HEK293 (cell line): ENCODE data around the gene ZNF555.
"Not testable (repeated sequence)": the region's sequence is repeated elsewhere in the genome, so short reads cannot be mapped to it uniquely, and the experiment has no call there.

Experiments
- CTCF ChIA-PET: fragments of 350-600 bp; formaldehyde crosslinking; extraction: SDS; loops from one replicate; lab custom pipeline; 2021; ENCODE audit warnings: antibody characterized with exemption; lab: Yijun Ruan, JAX
- POLR2A ChIA-PET: fragments of 300-600 bp; formaldehyde crosslinking; extraction: SDS; loops from one replicate; lab custom pipeline; 2020; ENCODE audit warnings: antibody characterized with exemption, inconsistent platforms; lab: Yijun Ruan, JAX
- H3K27ac ChIP-seq: fragments of 200-500 bp; sonication (Bioruptor generic); 2 replicates; pipeline ENCODE4 v1.5.1; 2014; ENCODE audit warnings: low read depth, low read length, control low read depth, inconsistent platforms; ENCODE audit errors: extremely low read depth
- H3K36me3 ChIP-seq, 2 experiments: fragments of 200-500 bp in 1 of 2; sonication (Bioruptor generic) in 1 of 2; 1 replicate in 1 of 2; 2 replicates in 1 of 2; pipeline ENCODE4 v1.5.1; 2014 to 2017; ENCODE audit warnings: inconsistent platforms in 2 of 2, low read length in 2 of 2; ENCODE audit not compliant: control insufficient read depth in 2 of 2, insufficient read depth in 1 of 2
- H3K4me1 ChIP-seq: fragments of 200-500 bp; sonication (Bioruptor generic); 2 replicates; pipeline ENCODE4 v1.5.1; 2014; ENCODE audit warnings: mild to moderate bottlenecking, low read length, inconsistent platforms; ENCODE audit not compliant: control insufficient read depth, insufficient read depth
- H3K4me3 ChIP-seq: 2 replicates; pipeline ENCODE4 v1.5.1; 2011; ENCODE audit warnings: low read depth, mild to moderate bottlenecking, control low read depth, low read length, moderate library complexity
- H3K9me3 ChIP-seq: fragments of 200-500 bp; sonication (Bioruptor generic); 2 replicates; pipeline ENCODE4 v1.5.1; 2014; ENCODE audit warnings: low read depth, low read length, inconsistent platforms; ENCODE audit not compliant: control insufficient read depth, insufficient read depth
- GLI4 ChIP-seq: fragments of 450-650 bp; formaldehyde crosslinking; IDR thresholded peaks from 2 replicates; pipeline ENCODE4 v1.5.1; 2016; ENCODE audit warnings: missing biosample characterization, missing genetic modification characterization
- OSR2 ChIP-seq: fragments of 450-650 bp; formaldehyde crosslinking; IDR thresholded peaks from 2 replicates; pipeline ENCODE4 v1.5.1; 2016; ENCODE audit warnings: missing biosample characterization, missing genetic modification characterization
- SALL2 ChIP-seq: fragments of 450-650 bp; formaldehyde crosslinking; IDR thresholded peaks from 2 replicates; pipeline ENCODE4 v1.5.0; 2017; ENCODE audit warnings: missing biosample characterization, mild to moderate bottlenecking, missing genetic modification characterization, borderline replicate concordance
- SCRT2 ChIP-seq: fragments of 450-650 bp; formaldehyde crosslinking; IDR thresholded peaks from 2 replicates; pipeline ENCODE4 v1.5.1; 2016; ENCODE audit warnings: missing biosample characterization, missing genetic modification characterization
- SETDB1 ChIP-seq: IDR thresholded peaks from one replicate; pipeline ENCODE4 v1.6.1; 2017; ENCODE audit warnings: mild to moderate bottlenecking, low read length, moderate library complexity, mixed read lengths; ENCODE audit not compliant: insufficient read length
- ZNF112 ChIP-seq: fragments of 450-650 bp; formaldehyde crosslinking; IDR thresholded peaks from 2 replicates; pipeline ENCODE4 v1.5.0; 2017; ENCODE audit warnings: missing biosample characterization, missing genetic modification characterization
- ZNF146 ChIP-seq: fragments of 450-650 bp; formaldehyde crosslinking; IDR thresholded peaks from 2 replicates; pipeline ENCODE4 v1.5.1; 2016; ENCODE audit warnings: missing biosample characterization, missing genetic modification characterization
- ZNF214 ChIP-seq: fragments of 450-650 bp; formaldehyde crosslinking; IDR thresholded peaks from 2 replicates; pipeline ENCODE4 v1.5.1; 2017; ENCODE audit warnings: missing biosample characterization, mild to moderate bottlenecking, missing genetic modification characterization, borderline replicate concordance
- ZNF239 ChIP-seq: fragments of 450-650 bp; formaldehyde crosslinking; IDR thresholded peaks from 2 replicates; pipeline ENCODE4 v1.5.1; 2016; ENCODE audit warnings: missing biosample characterization, missing genetic modification characterization
- ZNF248 ChIP-seq: fragments of 450-650 bp; formaldehyde crosslinking; IDR thresholded peaks from 2 replicates; pipeline ENCODE4 v1.5.1; 2017; ENCODE audit warnings: missing biosample characterization, missing genetic modification characterization
- ZNF292 ChIP-seq: fragments of 450-650 bp; formaldehyde crosslinking; IDR thresholded peaks from 2 replicates; pipeline ENCODE4 v1.5.1; 2016; ENCODE audit warnings: low read depth, missing biosample characterization, missing genetic modification characterization, borderline replicate concordance
- ZNF350 ChIP-seq: fragments of 450-650 bp; formaldehyde crosslinking; IDR thresholded peaks from 2 replicates; pipeline ENCODE4 v1.5.0; 2017; ENCODE audit warnings: missing biosample characterization, mild to moderate bottlenecking, missing genetic modification characterization
- ZNF501 ChIP-seq: fragments of 450-650 bp; formaldehyde crosslinking; IDR thresholded peaks from 2 replicates; pipeline ENCODE4 v1.5.1; 2016; ENCODE audit warnings: missing biosample characterization, missing genetic modification characterization
- ZNF510 ChIP-seq: fragments of 450-650 bp; formaldehyde crosslinking; IDR thresholded peaks from 2 replicates; pipeline ENCODE4 v1.5.1; 2018; ENCODE audit warnings: mild to moderate bottlenecking, missing genetic modification characterization, missing biosample characterization; ENCODE audit not compliant: insufficient replicate concordance
- ZNF514 ChIP-seq: fragments of 450-650 bp; formaldehyde crosslinking; IDR thresholded peaks from 2 replicates; pipeline ENCODE4 v1.5.1; 2016; ENCODE audit warnings: missing biosample characterization, missing genetic modification characterization
- ZNF558 ChIP-seq: fragments of 450-650 bp; formaldehyde crosslinking; IDR thresholded peaks from 2 replicates; pipeline ENCODE4 v1.5.1; 2016; ENCODE audit warnings: missing biosample characterization, missing genetic modification characterization
- ZNF571 ChIP-seq: fragments of 450-650 bp; formaldehyde crosslinking; IDR thresholded peaks from 2 replicates; pipeline ENCODE4 v1.5.0; 2017; ENCODE audit warnings: missing biosample characterization, missing genetic modification characterization
- ZNF624 ChIP-seq: fragments of 450-650 bp; formaldehyde crosslinking; IDR thresholded peaks from 2 replicates; pipeline ENCODE4 v1.5.1; 2017; ENCODE audit warnings: missing biosample characterization, missing genetic modification characterization
- ZNF626 ChIP-seq: fragments of 450-650 bp; sonication (Bioruptor Pico); formaldehyde crosslinking; IDR thresholded peaks from 2 replicates; pipeline ENCODE4 v1.5.1; 2018; ENCODE audit warnings: missing biosample characterization, missing genetic modification characterization, inconsistent platforms
- ZNF654 ChIP-seq: fragments of 450-650 bp; formaldehyde crosslinking; IDR thresholded peaks from 2 replicates; pipeline ENCODE4 v1.5.1; 2016; ENCODE audit warnings: low read depth, missing biosample characterization, missing genetic modification characterization
- TF ChIP-seq, protein P1 (sequence below): fragments of 450-650 bp; formaldehyde crosslinking; IDR thresholded peaks from 2 replicates; pipeline ENCODE4 v1.5.1; 2016; ENCODE audit warnings: missing biosample characterization, missing genetic modification characterization
- TF ChIP-seq, protein P2 (sequence below): fragments of 450-650 bp; formaldehyde crosslinking; conservative IDR thresholded peaks from 2 replicates; pipeline ENCODE4 v1.5.1; 2016; ENCODE audit warnings: low read depth, missing biosample characterization, missing genetic modification characterization

ZNF555 gene

DNA sequence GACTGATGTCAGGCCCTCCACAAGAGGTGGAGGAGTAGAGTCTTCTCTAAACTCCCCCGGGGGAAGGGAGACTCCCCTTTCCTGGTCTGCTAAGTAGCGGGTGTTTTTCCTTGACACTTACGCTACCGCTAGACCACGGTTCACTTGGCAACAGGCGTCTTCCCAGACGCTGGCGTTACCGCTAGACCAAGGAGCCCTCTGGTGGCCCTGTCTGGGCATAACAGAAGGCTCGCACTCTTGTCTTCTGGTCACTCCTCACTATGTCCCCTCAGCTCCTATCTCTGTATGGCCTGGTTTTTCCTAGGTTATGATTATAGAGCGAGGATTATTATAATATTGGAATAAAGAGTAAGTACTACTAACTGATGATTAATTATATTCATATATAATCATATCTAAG, 30.9 kb downstream of the ZNF555 start:
- ChIA-PET POLR2A (interaction anchor here (0.6 kb wide), 1 partner anchor 18 kb away, joined by 3 read pairs; no protein-coding TSS in a partner anchor), CTCF (interaction anchor here (1.8 to 2.0 kb wide), 2 partner anchors 15 to 224 kb away, joined by 5 read pairs; no protein-coding TSS in a partner anchor)
- TF ChIP-seq SCRT2 (tag by site-specific recombination) (peak; percentile 77), ZNF654 (tag by site-specific recombination) (peak; percentile 53)

DNA sequence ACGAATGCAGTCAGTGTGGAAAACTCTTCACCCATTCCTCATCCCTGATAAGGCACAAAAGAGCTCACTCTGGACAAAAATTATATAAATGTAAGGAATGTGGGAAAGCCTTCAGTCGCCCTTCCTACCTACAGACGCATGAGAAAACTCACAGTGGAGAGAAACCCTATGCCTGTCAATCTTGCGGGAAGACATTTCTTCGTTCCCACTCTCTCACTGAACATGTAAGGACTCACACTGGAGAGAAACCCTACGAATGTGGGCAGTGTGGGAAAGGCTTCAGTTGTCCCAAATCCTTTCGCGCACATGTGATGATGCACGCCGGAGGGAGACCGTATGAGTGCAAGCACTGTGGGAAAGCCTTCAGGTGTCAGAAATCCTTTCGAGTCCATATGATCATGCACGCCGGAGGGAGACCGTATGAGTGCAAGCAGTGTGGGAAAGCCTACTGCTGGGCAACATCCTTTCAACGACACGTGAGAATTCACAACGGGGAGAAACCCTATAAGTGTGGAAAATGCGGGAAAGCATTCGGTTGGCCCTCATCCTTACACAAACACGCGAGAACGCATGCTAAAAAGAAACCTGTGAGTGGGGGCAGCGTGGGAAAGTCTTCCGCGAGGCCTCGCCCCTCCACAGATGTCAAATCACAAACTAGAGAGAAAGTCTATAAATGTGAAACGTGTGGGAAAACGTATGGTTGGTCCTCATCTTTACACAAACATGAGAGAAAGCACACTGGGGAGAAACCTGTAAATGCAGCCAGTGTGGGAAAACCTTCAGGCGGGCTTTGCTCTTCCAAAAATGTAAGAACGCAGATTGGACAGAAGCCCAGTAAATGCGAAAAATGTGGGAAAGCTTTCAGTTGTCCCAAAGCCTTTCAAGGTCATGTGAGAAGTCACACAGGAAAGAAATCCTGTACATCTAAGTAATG, 36.4 kb downstream of the ZNF555 start:
- Histone ChIP-seq H3K4me3 (no peak overlapping the region), H3K9me3 (no peaks in the 10 kb centered on the region), H3K27ac (no peak overlapping the region), H3K36me3 (no peaks in the 10 kb centered on the region), H3K4me1 (no peaks in the 10 kb centered on the region)
- CTCF ChIA-PET = interaction anchor here (0.7 kb wide), 1 partner anchor 106 kb away, joined by 3 read pairs; no protein-coding TSS in a partner anchor
- no peak for TF ChIP-seq ZNF558 (tag by site-specific recombination)
- peak; percentile 99 for TF ChIP-seq SETDB1
- TF ChIP-seq ZNF510 = no peak
- no peak for TF ChIP-seq SALL2 (tag by site-specific recombination)
- no peak for TF ChIP-seq ZNF214 (tag by site-specific recombination)
- TF ChIP-seq, protein P1, sequence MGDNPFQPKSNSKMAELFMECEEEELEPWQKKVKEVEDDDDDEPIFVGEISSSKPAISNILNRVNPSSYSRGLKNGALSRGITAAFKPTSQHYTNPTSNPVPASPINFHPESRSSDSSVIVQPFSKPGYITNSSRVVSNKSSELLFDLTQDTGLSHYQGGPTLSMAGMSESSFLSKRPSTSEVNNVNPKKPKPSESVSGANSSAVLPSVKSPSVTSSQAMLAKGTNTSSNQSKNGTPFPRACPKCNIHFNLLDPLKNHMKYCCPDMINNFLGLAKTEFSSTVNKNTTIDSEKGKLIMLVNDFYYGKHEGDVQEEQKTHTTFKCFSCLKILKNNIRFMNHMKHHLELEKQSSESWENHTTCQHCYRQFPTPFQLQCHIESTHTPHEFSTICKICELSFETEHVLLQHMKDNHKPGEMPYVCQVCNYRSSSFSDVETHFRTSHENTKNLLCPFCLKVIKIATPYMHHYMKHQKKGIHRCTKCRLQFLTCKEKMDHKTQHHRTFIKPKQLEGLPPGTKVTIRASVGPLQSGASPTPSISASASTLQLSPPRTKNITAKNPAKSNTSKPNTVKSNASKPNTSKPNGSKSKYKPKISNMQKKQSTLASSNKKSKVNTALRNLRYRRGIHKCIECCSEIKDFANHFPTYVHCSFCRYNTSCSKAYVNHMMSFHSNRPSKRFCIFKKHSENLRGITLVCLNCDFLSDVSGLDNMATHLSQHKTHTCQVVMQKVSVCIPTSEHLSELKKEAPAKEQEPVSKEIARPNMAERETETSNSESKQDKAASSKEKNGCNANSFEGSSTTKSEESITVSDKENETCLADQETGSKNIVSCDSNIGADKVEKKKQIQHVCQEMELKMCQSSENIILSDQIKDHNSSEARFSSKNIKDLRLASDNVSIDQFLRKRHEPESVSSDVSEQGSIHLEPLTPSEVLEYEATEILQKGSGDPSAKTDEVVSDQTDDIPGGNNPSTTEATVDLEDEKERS (tag by site-specific recombination) = peak; percentile 84
- TF ChIP-seq ZNF239 (tag by site-specific recombination) = no peak
- TF ChIP-seq, all 188 proteins: peak for 2
- POLR2A ChIA-PET = no interaction called here

More for the DNA sequence above, 30.9 kb downstream of the ZNF555 start:
- not testable (repeated sequence) for H3K4me1 ChIP-seq, H3K36me3 ChIP-seq, H3K27ac ChIP-seq, H3K9me3 ChIP-seq, H3K4me3 ChIP-seq

DNA sequence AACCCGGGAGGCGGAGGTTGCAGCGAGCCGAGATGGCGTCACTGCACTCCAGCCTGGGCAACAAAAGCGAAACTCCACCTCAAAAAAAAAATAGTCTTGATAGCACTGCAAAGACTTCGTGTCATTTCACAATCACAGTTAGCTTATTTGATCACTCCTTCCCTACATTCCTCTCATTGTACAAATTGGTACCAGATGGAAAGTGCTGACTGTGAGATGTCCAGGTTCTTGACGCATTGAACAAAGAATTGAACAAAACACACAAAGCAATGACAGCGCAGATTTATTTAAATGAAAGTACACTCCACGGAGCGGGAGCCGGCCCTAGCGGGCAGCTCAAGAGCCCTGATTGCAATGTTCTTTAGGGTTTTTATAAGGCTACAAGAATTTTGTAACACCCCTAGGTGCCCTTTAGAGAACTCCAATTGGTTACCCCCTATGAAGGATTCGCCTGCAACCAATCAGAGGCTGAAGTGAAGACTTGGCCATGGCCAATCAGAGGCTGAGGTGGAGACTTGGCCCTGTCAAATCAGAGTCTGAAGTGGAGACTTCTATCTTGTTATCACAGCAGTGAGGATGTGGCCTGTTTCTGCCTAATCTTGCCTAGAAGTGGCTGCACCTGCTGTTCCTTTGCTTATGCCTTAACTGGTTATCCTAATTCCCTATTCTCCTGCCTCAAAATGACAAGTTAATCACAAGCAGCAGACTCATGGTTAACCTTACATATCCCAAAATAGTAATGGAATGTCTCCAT, 42.6 kb downstream of the ZNF555 start:
- Histone ChIP-seq H3K4me1 (no peaks in the 10 kb centered on the region), H3K4me3 (no peak overlapping the region), H3K9me3 (no peaks in the 10 kb centered on the region), H3K27ac (no peak overlapping the region), H3K36me3 (no peaks in the 10 kb centered on the region)
- ChIA-PET CTCF (interaction anchor here (0.6 kb wide), 1 partner anchor 42 kb away, joined by 3 read pairs; no protein-coding TSS in a partner anchor), POLR2A (no interaction called here)
- TF ChIP-seq, protein P2, sequence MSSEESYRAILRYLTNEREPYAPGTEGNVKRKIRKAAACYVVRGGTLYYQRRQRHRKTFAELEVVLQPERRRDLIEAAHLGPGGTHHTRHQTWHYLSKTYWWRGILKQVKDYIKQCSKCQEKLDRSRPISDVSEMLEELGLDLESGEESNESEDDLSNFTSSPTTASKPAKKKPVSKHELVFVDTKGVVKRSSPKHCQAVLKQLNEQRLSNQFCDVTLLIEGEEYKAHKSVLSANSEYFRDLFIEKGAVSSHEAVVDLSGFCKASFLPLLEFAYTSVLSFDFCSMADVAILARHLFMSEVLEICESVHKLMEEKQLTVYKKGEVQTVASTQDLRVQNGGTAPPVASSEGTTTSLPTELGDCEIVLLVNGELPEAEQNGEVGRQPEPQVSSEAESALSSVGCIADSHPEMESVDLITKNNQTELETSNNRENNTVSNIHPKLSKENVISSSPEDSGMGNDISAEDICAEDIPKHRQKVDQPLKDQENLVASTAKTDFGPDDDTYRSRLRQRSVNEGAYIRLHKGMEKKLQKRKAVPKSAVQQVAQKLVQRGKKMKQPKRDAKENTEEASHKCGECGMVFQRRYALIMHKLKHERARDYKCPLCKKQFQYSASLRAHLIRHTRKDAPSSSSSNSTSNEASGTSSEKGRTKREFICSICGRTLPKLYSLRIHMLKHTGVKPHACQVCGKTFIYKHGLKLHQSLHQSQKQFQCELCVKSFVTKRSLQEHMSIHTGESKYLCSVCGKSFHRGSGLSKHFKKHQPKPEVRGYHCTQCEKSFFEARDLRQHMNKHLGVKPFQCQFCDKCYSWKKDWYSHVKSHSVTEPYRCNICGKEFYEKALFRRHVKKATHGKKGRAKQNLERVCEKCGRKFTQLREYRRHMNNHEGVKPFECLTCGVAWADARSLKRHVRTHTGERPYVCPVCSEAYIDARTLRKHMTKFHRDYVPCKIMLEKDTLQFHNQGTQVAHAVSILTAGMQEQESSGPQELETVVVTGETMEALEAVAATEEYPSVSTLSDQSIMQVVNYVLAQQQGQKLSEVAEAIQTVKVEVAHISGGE = no peak
- TF ChIP-seq ZNF571 (no peak), ZNF510 (no peak), OSR2 (tag by site-specific recombination) (no peak), ZNF112 (tag by site-specific recombination) (no peak), ZNF514 (tag by site-specific recombination) (no peak), ZNF626 (tag by site-specific recombination) (no peak), ZNF624 (no peak), ZNF292 (tag by site-specific recombination) (no peak), GLI4 (tag by site-specific recombination) (no peak), ZNF350 (tag by site-specific recombination) (no peak), ZNF248 (tag by site-specific recombination) (no peak), SCRT2 (tag by site-specific recombination) (no peak), ZNF501 (tag by site-specific recombination) (no peak), ZNF146 (tag by site-specific recombination) (no peak)
